HG03064 (cell line): ENCODE results near the gene RPUSD1.

Experiments
- ATAC-seq: cut with Tn5 transposase; IDR thresholded peaks from one replicate; pipeline ENCODE4 v1.9.1; 2021; ENCODE audit warnings: low read depth; ENCODE audit not compliant: unreplicated experiment

The RPUSD1 gene

DNA sequence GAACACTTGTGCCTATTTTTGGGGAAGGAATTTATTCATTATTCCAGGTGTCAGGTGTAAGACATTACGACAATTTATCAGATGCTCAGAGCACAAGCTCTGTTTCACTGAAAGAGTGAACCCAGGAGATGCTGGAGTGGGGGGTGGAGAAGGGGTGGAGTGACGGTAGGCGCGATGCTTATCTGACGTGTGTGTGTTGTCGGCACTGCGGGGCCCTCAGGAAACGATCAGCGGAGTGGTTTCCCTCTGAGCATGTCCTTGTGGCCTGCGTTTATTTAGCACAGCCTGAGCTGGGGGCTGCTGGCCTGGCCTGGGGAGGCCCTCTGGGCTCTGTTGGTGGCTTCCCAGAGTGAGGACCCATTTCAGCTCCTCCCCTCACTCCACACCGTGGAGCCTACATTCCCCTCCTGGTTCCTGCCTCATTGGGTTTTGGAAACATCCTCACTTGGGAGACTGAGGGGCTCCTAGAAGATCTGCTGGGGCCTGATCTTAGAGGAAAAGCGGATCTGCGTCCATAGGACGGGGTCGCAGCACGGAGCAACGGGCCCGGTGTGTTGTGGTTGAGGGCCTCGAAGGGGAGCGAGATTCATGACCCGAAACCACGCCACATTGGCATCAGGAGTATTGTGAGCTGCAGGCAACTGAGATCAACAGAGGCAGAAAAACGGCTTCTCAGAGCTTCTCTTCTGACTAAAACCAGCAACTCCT, 31.3 kb upstream of the RPUSD1 start:
- no peak for ATAC-seq

DNA sequence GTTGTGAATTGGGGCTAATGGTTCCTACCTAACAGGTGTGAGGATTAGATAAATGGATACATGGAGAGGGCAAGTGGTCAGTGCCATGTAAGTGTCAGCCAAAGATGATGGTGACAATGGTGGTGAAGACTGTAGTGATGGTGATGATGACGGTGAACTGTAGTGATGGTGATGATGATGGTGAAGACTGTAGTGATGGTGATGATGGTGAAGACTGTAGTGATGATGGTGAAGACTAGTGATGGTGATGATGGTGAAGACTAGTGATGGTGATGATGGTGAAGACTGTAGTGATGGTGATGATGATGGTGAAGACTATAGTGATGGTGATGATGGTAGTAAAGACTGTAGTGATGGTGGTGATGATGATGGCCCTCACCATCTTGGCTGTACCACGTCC, 30.4 kb upstream of the RPUSD1 start:
- ATAC-seq: no peak

DNA sequence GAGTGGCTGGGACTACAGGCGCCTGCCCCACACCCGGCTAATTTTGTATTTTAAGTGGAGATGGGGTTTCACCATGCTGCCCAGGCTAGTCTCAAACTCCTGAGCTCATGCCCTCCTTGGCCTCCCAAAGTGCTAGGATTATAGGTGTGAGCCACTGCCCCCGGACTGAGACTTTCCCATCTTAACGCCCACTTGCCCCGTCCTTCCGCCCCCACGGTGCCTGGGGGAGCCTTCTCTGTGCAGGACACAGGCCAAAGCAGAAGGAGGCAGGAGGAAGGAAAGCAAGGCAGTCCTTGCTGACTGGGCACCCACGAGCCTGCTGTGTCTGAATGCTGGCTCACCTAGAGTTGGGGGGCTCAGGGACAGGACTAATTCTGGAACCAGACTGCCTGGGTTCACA, 30.0 kb upstream of the RPUSD1 start:
- ATAC-seq: no peak

DNA sequence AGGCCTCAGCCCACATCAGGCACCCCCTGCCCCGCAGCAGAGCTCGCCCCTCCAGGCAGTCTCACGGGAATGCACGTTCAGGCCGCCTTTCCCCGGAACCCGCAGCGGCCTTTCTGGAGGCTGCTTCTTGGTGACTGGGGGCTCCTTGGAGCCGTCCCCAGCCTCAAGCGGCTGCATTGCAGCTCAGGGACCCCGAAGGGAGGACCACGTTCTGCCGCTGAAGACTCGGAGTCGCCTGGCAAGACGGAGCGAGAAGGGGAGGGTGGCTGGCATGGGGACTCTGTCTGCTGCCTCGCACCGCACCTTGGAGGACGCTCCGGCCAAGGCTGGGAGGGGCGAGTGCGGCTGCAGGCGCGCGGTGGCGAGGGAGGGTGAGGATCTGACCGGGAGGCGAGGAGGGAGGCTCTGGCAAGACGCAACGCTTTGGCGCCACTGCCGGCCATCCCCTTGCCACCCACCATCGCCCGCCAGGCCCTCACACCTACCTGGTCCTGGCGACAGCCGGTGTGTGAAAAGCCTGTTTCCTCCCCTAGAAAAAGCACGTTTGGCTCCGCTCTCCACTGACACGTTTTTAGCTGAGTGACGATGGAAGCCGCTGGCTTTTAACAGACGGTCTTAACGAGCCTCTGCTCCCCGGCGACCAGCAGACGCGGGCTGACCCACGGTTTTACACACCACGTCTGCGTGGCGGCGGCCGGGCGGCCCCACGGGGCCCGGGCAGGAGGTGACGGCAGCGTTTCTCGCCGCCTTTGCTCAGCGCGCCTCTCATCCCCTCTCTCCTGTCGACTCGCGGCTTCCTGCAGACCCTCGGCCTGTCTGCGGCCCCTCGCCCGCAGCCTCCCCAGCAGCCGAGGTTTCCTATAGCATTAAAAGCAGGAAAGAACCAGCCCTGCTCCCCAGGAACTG, 29.1 kb upstream of the RPUSD1 start:
- no peak for ATAC-seq

DNA sequence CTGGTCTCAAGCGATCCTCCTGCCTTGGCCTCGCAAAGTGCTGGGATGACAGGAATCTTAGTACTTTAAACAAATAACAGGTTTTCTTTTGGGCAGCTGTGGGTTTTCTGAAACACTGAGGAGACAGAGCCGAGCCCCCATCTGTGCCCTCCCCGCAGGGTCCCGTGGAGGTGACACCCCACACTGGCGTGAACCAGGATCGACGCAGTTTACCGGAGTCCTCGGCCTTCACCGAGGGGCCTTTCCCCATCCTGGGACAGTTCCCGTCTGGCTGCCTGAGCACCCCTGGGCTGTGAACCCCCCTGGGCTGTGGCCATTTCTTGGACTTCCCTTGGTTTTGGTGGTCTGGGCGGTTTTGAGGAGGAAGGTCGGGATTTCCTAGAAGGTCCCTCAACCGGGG, 27.7 kb upstream of the RPUSD1 start:
- no peak for ATAC-seq

- ATAC-seq: no peak
These were observed 26.8 kb upstream of the RPUSD1 start for GRCh38 chr16:814974-815373.

GRCh38 chr16:813916-814412, 25.8 kb upstream of the RPUSD1 start:
- ATAC-seq: no peak

DNA sequence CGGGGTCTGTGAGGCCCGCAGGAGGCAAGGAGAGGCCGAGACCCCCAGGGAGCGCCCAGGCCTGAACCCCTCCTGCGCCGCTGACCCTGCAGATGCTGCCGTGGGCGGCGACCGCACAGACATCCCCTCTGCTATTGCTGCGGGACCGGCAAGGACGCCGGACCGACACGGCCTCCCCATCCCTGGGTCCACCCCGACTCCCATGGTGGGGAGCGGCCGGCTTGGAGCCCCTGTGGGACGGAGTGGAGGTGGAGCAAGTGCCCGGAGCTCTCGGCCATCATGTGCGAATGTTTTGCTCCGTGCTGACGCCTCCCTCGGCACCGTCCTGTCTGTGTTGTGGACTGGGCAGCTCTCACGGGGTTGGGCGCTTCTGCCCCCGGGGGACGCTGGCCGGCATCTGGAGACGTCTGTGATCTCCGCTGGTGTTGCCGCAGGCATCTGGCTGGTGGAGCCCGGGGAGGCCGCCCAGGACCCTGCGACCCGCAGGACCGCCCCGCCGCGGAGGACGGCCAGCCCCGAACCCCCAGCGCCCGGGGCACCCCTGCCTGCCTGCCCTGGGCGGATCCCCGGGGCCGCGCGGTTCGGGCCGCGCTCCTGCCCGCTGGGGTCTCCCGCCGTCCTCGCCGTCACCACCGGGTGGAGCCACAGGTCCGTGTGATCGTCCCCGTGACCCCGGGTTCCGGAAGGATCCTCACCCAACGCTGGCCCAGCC, 25.2 kb upstream of the RPUSD1 start:
- no peak for ATAC-seq

GRCh38 chr16:808085-808386, 19.9 kb upstream of the RPUSD1 start:
- no peak for ATAC-seq

DNA sequence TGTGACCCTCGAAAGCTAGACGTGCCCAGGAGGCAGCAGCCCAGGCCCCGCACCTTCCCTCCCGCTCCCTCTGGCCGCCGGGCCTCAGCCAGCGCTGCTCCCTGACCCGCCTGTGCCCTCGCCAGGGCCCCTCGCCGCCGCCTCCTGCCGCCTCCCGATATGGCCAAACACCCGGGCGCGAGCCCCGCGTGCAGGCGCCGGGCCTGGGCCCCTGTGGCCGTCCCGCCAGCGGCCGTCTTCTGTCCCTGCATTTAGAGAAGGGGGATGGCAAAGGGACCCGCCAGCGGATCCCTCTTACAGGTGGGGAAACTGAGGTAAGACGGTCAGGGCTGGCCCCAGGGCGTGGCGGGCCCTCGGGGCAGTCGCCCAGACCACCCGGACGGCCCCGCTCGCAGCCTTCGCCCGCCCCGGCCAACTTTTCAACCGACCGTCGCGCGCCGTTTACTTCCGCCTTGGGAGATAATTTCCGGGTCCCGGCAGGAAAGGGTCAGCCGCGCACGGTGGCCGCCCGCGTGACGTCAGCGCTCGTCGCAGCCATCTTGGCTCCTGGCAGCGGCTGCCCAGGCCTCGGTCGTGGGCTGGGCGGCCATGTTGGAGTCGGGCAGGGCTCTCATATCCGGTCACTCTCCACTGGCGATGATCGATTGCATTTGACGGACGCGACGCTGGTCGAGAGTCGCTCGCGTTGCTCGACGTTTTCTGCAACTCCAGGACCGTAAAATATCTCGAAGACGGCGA, 19.3 kb upstream of the RPUSD1 start:
- ATAC-seq: peak; percentile 84

DNA sequence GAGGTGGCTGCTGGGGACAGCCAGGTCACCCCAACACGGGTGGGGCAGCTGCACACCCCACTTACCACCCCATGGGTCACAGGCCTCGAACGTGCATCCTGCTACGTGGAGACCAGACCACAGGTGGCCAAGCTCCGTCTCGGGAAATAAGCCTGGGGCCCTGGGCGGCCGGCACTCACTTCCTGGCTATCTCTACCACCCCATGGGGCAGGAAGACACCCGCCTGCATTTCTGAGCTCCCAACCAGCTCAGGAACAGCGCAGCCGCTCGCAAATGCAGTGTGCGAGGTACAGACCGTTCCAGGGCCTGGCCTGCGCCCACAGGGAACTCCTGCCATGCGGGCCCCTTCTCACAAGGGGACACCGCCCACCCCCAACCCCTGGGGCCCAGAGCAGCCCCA, 17.3 kb upstream of the RPUSD1 start:
- no peak for ATAC-seq

GRCh38 chr16:804193-805048, 16.2 kb upstream of the RPUSD1 start:
- no peak for ATAC-seq

GRCh38 chr16:803754-804080, 15.5 kb upstream of the RPUSD1 start:
- no peak for ATAC-seq

DNA sequence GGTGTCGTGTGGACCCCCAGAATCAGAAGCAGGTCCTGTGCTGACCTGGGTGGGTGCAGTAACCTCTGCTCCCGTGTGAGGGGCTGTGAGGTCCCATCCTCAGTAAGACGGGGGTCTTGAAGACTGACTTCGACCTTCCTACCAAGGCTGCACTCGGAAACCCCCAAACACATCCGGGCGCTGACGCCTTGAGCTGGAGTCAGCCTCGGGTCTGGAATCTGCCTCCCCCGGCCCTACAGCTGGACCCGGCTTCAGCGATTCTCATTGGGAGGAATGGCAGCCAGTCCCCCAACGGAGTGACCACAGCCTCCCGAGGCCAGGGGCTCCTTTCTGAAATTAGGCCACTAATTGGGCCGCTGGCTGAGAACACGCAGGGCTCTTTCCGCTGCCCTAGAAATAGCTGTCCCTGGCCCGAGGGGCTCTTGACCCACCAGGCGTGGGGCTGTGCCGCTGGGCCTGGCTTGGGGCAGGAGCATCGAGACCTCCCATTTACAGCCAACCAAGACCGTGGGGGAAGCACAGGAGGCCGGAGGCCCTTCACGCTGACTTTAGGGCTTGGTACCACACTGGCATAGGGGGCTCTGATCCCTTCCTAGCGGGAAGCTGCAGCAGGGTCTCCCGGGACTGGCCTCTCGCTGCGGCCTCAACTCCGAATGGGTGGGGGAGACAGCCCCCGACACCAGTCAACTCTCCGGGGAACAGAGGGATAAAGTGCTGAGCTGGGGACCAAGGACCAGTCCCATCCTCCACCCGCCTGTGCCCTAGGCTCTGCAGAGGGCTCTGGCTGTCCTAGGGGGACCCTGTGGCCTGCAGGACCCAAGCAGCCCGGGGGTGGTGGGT, 15.0 kb upstream of the RPUSD1 start:
- ATAC-seq: no peak

GRCh38 chr16:802461-802860, 14.3 kb upstream of the RPUSD1 start:
- no peak for ATAC-seq

DNA sequence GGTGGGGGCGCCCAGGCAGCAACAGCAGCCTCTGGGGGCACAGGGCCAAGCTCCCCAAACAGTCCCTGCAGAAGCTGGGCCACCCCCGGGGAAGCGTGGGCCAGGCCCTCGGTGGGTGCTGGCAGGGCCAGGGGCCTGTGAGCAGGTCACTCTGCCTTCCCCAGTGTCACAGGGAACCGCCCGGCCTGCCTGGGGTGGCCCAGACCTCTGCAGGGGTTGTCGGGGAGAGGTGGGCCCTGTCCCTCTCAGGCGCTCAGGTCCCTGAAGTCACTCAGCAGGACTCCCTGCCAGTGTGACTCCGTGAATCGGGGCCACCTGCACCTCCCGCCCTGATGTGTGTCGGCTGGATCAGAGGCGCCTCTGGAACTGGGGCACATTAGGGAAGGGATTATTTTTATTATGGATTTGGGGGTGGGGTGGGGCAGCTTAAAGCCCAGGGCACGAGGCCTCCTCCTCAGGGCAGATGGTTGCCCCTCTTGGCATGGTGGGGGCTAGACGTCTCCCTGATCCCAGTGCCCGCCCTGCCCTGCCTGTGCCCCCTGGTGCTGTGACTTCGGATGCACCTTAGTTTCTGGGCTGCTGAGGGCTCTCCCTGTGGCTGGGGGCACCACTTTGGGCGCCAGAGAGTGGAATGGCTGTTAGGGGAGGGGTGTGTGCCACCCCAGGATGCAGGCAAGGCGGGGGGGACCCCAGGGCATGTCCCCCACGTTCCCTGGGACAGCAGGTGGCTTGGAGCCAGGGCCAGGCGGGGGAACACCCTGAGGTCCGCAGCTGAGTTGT, 13.6 kb upstream of the RPUSD1 start:
- no peak for ATAC-seq

- ATAC-seq: no peak
These were observed 12.8 kb upstream of the RPUSD1 start for GRCh38 chr16:800834-801511.
